Measurements from ENCODE around the gene RHBDF1.
"Not testable (repeated sequence)": the region's sequence is repeated elsewhere in the genome, so short reads cannot be mapped to it uniquely, and the experiment has no call there.

Gene RHBDF1

DNA sequence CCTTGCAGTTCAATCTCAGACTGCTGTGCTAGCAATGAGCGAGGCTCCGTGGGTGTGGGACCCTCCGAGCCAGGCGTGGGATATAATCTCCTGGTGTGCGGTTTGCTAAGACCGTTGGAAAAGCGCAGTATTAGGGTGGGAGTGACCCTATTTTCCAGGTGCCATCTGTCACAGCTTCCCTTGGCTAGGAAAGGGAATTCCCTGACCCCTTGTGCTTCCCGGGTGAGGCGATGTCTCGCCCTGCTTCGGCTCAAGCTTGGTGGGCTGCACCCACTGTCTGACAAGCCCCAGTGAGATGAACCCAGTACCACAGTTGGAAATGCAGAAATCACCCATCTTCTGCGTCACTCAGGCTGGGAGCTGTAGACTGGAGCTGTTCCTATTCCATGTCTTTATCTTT, 51.5 kb downstream of the RHBDF1 start:
- H3K4me3 Mint-ChIP-seq, H3K4me1 Mint-ChIP-seq, H3K27me3 Mint-ChIP-seq, H3K9me3 Mint-ChIP-seq, ATAC-seq, H3K27ac Mint-ChIP-seq, DNase-seq: not testable (repeated sequence)

DNA sequence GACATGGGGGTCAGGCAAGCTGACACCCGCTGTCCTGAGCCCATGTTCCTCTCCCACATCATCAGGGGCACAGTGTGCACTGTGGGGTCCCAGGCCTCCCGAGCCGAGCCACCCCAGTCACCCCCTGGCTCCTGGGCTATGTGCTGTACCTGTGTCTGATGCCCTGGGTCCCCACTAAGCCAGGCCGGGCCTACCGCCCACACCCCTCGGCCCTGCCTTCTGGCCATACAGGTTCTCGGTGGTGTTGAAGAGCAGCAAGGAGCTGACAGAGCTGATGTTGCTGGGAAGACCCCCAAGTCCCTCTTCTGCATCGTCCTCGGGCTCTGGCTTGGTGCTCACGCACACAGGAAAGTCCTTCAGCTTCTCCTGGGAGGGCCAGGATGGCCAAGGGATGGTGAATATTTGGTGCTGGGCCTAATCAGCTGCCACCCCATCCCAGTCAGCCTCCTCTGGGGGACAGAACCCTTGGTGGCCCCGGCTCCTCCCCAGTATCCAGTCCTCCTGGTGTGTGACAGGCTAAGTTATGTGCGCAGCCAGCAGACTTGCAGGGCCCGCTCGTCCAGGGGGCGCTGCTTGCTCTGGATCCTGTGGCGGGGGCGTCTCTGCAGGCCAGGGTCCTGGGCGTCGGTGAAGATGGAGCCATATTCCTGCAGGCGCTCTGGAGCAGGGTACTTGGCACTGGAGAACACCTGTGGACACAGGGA, 55.2 kb downstream of the RHBDF1 start:
- H3K27me3 Mint-ChIP-seq, H3K9me3 Mint-ChIP-seq, H3K4me3 Mint-ChIP-seq, ATAC-seq, H3K27ac Mint-ChIP-seq, DNase-seq, H3K4me1 Mint-ChIP-seq: not testable (repeated sequence)

DNA sequence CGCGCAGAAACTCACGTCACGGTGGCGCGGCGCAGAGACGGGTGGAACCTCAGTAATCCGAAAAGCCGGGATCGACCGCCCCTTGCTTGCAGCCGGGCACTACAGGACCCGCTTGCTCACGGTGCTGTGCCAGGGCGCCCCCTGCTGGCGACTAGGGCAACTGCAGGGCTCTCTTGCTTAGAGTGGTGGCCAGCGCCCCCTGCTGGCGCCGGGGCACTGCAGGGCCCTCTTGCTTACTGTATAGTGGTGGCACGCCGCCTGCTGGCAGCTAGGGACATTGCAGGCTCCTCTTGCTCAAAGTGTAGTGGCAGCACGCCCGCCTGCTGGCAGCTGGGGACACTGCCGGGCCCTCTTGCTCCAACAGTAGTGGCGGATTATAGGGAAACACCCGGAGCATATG, 61.7 kb downstream of the RHBDF1 start:
- peak overlapping the region in 1 of 2 donors; percentile 42 for H3K4me3 Mint-ChIP-seq
- DNase-seq, result peak; percentile 91 to 93
- H3K27ac Mint-ChIP-seq, result peak overlapping the region in 1 of 2 donors; percentile 27
- peak; percentile 53 for ATAC-seq
- not testable (repeated sequence) for H3K9me3 Mint-ChIP-seq, H3K4me1 Mint-ChIP-seq, H3K27me3 Mint-ChIP-seq

DNA sequence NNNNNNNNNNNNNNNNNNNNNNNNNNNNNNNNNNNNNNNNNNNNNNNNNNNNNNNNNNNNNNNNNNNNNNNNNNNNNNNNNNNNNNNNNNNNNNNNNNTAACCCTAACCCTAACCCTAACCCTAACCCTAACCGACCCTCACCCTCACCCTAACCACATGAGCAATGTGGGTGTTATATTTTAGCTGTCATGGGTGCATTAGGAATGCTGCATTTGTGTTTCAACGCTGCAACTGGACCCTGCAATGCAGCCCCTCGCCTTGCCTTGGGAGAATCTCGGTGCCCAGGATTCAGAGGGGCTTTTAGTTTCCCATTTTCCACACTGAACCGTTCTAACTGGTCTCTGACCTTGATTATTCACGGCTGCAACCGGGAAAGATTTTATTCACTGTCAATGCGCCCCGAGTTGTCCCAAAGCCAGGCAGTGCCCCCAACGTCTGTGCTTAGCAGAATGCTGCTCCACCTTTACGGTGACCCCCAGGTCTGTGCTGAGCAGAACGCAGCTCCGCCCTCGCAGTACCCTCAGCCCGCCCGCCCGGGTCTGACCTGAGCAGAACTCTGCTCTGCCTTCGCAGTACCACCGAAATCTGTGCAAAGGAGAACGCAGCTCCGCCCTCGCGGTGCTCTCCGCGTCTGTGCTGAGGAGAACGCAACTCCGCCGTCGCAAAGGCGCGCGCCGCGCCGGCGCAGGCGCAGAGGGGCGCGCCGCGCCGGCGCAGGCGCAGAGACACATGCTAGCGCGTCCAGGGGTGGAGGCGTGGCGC, 62.3 kb downstream of the RHBDF1 start:
- Mint-ChIP-seq H3K27ac (peak overlapping the region in 1 of 2 donors; percentile 19), H3K4me3 (peak overlapping the region; percentile 44 to 64), H3K9me3 (no peaks in the 10 kb centered on the region), H3K4me1 (no peaks in the 10 kb centered on the region), H3K27me3 (no peaks in the 10 kb centered on the region)
- ATAC-seq (peak; percentile 96), DNase-seq (peak in 1 of 2 donors; percentile 21)
